Left lung (tissue), 10 donors: ENCODE data around the gene SMIM31. TPM values are rescaled to one million over a fixed set of nuclear protein-coding genes. Genes with fewer than 3 reads are reported as not detected.

Experiments
- ATAC-seq: fragments of 200-7000 bp; cut with Tn5 transposase; one replicate; pipeline ENCODE4 v1.9.1; 2020; ENCODE audit warnings: moderate library complexity
- DNase-seq, 4 donors: peaks; one replicate each; pipeline ENCODE4 v3.0.0-alpha.2; 2013 to 2020
- H3K27ac ChIP-seq, 2 donors: fragments of 200-600 bp; sonication (generic) in 1 of 2; one replicate each; pipeline versions ENCODE4 v1.5.0 to v1.8.0; 2020 to 2021
- H3K27me3 ChIP-seq, 2 donors: fragments of 200-600 bp; sonication (generic) in 1 of 2; one replicate each; pipeline versions ENCODE4 v1.5.0 to v1.8.0; 2020 to 2021
- H3K36me3 ChIP-seq, 2 donors: fragments of 200-600 bp; sonication (generic) in 1 of 2; one replicate each; pipeline versions ENCODE4 v1.5.0 to v1.8.0; 2020 to 2021
- H3K4me1 ChIP-seq, 2 donors: fragments of 200-600 bp; one replicate each; pipeline ENCODE4 v1.8.0; 2021
- H3K4me3 ChIP-seq, 2 donors: fragments of 200-600 bp; sonication (generic) in 1 of 2; one replicate each; pipeline versions ENCODE4 v1.5.0 to v1.8.0; 2020 to 2021; ENCODE audit warnings: mild to moderate bottlenecking in 1 of 2
- H3K9me3 ChIP-seq, 2 donors: fragments of 200-600 bp; sonication (generic) in 1 of 2; one replicate each; pipeline versions ENCODE4 v1.5.0 to v1.8.0; 2020 to 2021
- intact Hi-C, 2 donors: fragments of 100-400 bp; cut with DNase I; formaldehyde crosslinking; loops; one replicate each; pipeline versions ENCODE4 v1.11.2 to v1.14.2; 2022
- polyA plus RNA-seq, 6 donors: library from polyadenylated mRNA; unstranded; fragments of 120-200 nt; gene quantifications; one replicate each; pipeline ENCODE4 v1.2.1, GENCODE V29; 2013; ENCODE audit not compliant: insufficient read length in 6 of 6
- total RNA-seq, 2 donors: library from RNA; stranded (reverse); fragmentation: NEBNext Ultra II Directional; extraction: Animal tissue kit (Norgen Biotek cat#: 25700); gene quantifications; one replicate each; pipeline ENCODE4 v1.2.1, GENCODE V29; 2021
- TF ChIP-seq, protein P1 (sequence below), 2 donors: fragments of 200-600 bp; sonication (generic) in 1 of 2; IDR thresholded peaks; one replicate each; pipeline versions ENCODE4 v1.5.0 to v1.8.0; 2021; ENCODE audit warnings: antibody characterized with exemption in 2 of 2
- donor health status: DM: no; HTN: yes; CAD: no.
- donor health status: DM: no; HTN: no; CAD: no.

The SMIM31 gene
- total and polyA plus RNA-seq, 8 donors = 0.07 to 0.44 (median 0.31) TPM; not detected in 1

DNA sequence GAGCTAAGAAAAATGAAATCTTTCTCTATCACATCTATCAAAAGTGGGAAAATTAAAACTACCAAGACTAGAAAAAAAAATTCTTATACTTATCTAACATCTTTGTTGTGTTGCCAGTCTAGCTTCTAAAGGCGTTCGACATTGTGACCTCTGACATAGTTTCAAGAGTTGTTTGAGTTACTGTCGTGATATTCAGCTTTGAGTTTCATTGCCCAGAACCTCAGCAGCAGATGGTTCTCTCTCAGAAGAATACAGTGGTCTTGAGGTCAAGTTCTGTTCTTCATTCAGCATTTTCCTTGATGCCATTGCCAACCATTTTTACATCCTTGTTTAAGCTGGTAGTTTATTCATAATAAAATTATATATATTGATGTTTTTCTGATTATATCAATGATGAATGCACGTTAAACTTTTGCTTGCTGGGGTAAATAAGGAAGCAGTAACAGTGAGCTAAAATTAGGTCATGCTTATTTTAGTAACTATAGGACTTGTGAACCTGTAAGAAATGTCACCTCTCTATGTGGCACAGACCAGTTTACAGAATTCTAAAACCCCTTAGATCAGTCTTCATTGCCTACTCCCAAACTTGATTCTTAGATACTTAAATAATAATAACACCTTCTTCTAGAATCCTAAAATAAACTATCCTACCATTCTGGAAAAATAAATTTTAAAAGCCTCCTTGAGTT lies 23.1 kb upstream of the SMIM31 start:
- intact Hi-C loops = no loop called here

DNA sequence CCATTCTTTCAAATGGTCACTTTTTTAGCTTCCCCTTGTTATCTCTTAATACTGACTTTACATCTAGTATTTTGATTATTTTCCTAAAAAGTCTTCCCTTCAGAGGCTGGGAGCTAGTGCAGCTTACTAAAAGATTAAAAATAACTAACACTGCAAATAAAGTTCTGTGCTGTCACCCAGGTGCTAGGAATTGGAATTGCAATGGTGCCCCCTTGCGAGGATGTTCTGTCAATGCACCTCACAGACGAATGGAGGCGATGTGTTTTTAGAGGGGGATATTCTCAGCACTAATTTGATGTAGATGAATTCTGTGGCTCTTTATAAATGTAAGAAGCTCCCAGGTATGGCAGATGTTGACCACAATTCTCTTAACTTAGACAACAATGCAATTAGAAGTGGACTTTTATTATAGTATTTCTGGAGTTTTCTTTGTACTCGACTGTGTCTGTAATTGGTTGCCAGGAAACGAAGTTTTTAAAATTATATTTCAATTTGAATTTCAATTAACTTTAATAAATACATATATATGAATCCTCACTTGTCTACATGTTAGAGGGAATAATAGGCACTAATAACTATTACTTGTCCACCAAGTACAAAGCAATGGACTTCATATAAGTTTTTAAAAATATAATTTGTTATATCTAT lies 22.0 kb upstream of the SMIM31 start:
- no peak overlapping the region for H3K27ac ChIP-seq
- intact Hi-C loops = no loop called here
- H3K36me3 ChIP-seq = no peaks in the 10 kb centered on the region
- H3K4me3 ChIP-seq = no peak overlapping the region
- no peaks in the 10 kb centered on the region for H3K4me1 ChIP-seq
- H3K27me3 ChIP-seq = no peaks in the 10 kb centered on the region
- ATAC-seq (peak; percentile 80), DNase-seq (peak in 2 of 4 donors; percentile 42 to 68)
- TF ChIP-seq, protein P1, sequence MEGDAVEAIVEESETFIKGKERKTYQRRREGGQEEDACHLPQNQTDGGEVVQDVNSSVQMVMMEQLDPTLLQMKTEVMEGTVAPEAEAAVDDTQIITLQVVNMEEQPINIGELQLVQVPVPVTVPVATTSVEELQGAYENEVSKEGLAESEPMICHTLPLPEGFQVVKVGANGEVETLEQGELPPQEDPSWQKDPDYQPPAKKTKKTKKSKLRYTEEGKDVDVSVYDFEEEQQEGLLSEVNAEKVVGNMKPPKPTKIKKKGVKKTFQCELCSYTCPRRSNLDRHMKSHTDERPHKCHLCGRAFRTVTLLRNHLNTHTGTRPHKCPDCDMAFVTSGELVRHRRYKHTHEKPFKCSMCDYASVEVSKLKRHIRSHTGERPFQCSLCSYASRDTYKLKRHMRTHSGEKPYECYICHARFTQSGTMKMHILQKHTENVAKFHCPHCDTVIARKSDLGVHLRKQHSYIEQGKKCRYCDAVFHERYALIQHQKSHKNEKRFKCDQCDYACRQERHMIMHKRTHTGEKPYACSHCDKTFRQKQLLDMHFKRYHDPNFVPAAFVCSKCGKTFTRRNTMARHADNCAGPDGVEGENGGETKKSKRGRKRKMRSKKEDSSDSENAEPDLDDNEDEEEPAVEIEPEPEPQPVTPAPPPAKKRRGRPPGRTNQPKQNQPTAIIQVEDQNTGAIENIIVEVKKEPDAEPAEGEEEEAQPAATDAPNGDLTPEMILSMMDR (IDR thresholded peaks at IDR 0.05) = peak; percentile 73 to 78
- no peaks in the 10 kb centered on the region for H3K9me3 ChIP-seq

More for the DNA sequence above, 23.1 kb upstream of the SMIM31 start:
- TF ChIP-seq, protein P1 (IDR thresholded peaks at IDR 0.05) = no peak
- Histone ChIP-seq H3K9me3 (no peaks in the 10 kb centered on the region), H3K27ac (no peak overlapping the region), H3K4me3 (no peak overlapping the region), H3K4me1 (no peaks in the 10 kb centered on the region), H3K27me3 (no peaks in the 10 kb centered on the region), H3K36me3 (no peaks in the 10 kb centered on the region)
- ATAC-seq = no peak
- DNase-seq = no peak

DNA sequence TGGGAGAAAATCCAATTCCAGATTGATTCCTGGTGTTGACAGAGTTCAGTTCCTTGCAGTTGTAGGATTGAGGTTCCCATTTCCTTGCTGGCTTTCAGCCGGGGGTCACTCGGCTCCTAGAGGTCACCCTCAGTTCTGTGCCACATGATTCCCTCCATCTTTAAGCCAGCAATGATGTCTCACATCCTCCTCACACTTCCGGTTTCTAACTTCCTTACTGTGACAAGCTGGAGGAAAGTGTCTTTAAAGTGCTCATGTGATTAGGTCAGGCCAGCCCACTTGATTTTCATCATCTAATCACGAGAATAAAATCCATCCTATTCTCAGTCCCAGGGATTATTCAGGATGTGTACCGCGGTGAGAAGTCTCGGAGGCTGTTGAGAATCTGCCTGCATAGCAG lies 19.4 kb upstream of the SMIM31 start:
- Histone ChIP-seq H3K4me1 (no peaks in the 10 kb centered on the region), H3K27me3 (no peaks in the 10 kb centered on the region), H3K9me3 (no peaks in the 10 kb centered on the region), H3K4me3 (no peak overlapping the region), H3K36me3 (no peaks in the 10 kb centered on the region), H3K27ac (no peak overlapping the region)
- DNase-seq (no peak), ATAC-seq (no peak)
- intact Hi-C loops = no loop called here
- TF ChIP-seq, protein P1 (IDR thresholded peaks at IDR 0.05) = no peak

DNA sequence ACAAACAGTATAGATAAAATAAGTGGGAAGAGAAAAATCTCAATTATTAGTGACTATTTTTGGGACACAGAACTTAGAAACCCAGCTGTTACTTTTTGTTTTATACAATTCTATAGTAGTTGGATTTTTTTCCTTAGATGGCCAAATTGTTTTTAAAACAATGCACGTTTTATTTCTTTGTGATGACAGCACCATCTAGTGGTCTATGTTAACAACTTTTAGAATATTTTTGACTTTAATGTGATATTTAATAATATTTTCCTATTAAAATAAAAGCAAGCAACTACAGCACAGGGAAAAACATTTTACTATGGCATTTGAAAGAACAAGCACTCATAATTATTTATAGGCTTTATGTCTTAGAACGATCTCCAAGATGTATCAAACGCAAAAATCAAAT lies 5.6 kb upstream of the SMIM31 start:
- ATAC-seq = no peak
- Histone ChIP-seq H3K36me3 (no peaks in the 10 kb centered on the region), H3K4me1 (no peaks in the 10 kb centered on the region), H3K4me3 (no peak overlapping the region), H3K9me3 (peaks cover 0 to 5% of the 10 kb centered on the region in 2 donors), H3K27me3 (no peaks in the 10 kb centered on the region), H3K27ac (no peak overlapping the region)
- intact Hi-C loops = no loop called here
- TF ChIP-seq, protein P1 (IDR thresholded peaks at IDR 0.05) = peak in 1 of 2 donors; percentile 5
- peak in 1 of 4 donors; percentile 43 for DNase-seq

DNA sequence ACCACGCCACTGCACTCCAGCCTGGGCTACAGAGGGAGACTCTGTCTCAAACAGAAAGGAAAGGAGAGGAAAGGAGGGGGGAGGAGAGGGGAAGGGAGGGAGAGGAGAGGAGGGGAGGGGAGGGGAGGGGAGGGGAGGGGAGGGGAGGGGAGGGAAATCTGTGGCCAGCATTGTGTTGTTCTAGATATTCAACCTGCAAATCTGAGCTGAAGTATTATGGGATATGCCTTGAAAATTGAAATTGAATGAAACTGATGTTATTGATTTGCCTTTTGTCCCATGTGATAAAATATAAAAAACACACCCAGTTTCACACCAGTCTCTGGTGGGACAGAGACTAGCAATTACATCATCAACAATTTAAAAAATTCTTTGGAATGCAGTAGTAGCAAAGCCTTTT lies 1.5 kb downstream of the SMIM31 start:
- H3K9me3 ChIP-seq = peaks cover 0 to 5% of the 10 kb centered on the region in 2 donors
- no peak overlapping the region for H3K4me3 ChIP-seq
- H3K27me3 ChIP-seq = no peaks in the 10 kb centered on the region
- TF ChIP-seq, protein P1 (IDR thresholded peaks at IDR 0.05) = no peak
- ATAC-seq (no peak), DNase-seq (no peak)
- H3K27ac ChIP-seq = no peak overlapping the region
- intact Hi-C loops = no loop called here
- H3K36me3 ChIP-seq = no peaks in the 10 kb centered on the region
- no peaks in the 10 kb centered on the region for H3K4me1 ChIP-seq
